Psoas muscle (tissue), 8 donors: Measurements from ENCODE around the gene SLC16A1. TPM values are rescaled to one million over a fixed set of nuclear protein-coding genes. Genes with fewer than 3 reads are reported as not detected.

Experiments
- ATAC-seq, 4 donors: fragments of 200-7000 bp; cut with Tn5 transposase; one replicate each; pipeline ENCODE4 v1.9.1; 2020; ENCODE audit warnings: moderate library complexity in 3 of 4, mild to moderate bottlenecking in 2 of 4
- DNase-seq, 2 donors: peaks; one replicate each; pipeline ENCODE4 v3.0.0-alpha.2; 2020
- H3K27ac ChIP-seq: fragments of 200-600 bp; one replicate; pipeline ENCODE4 v1.8.0; 2022
- H3K27me3 ChIP-seq, 3 donors: fragments of 200-600 bp in 1 of 3; one replicate each; pipeline versions ENCODE4 v1.6.1 to v1.8.0; 2013 to 2022; ENCODE audit warnings: low read length in 2 of 3, mild to moderate bottlenecking in 2 of 3, moderate library complexity in 1 of 3; ENCODE audit not compliant: insufficient read depth in 3 of 3
- H3K36me3 ChIP-seq, 2 donors: fragments of 200-600 bp in 1 of 2; one replicate each; pipeline versions ENCODE4 v1.6.1 to v1.8.0; 2013 to 2022; ENCODE audit warnings: low read depth in 1 of 2, mild to moderate bottlenecking in 1 of 2, moderate library complexity in 1 of 2; ENCODE audit not compliant: insufficient read depth in 1 of 2
- H3K4me1 ChIP-seq: fragments of 200-600 bp; one replicate; pipeline ENCODE4 v1.8.0; 2022
- H3K4me3 ChIP-seq: fragments of 200-600 bp; one replicate; pipeline ENCODE4 v1.8.0; 2022; ENCODE audit warnings: mild to moderate bottlenecking
- H3K9me3 ChIP-seq: fragments of 200-600 bp; one replicate; pipeline ENCODE4 v1.8.0; 2022
- WGBS, 3 donors: extraction: QIAGEN DNeasy Blood & Tissue Kit; methylation state at CpG; one replicate each; pipeline versions ENCODE4 v1.1.6 to v1.1.7; 2013; 5-methylcytosine and 5-hydroxymethylcytosine counted together
- intact Hi-C, 2 donors: fragments of 100-400 bp; cut with DNase I; formaldehyde crosslinking; loops; one replicate each; pipeline versions ENCODE4 v1.11.0 to v1.14.2; 2022
- polyA plus RNA-seq, 3 donors: library from polyadenylated mRNA; stranded (reverse); fragments of 200-250 nt; gene quantifications; one replicate each; pipeline ENCODE4 v1.2.3, GENCODE V29; 2013
- total RNA-seq, 4 donors: library from RNA; stranded (reverse); fragmentation: NEBNext Ultra II Directional in 2 of 4; extraction: Animal tissue kit (Norgen Biotek cat#: 25700) in 2 of 4; gene quantifications; one replicate each; pipeline versions ENCODE4 v1.2.1 to v1.2.4, GENCODE V29; 2021 to 2023
- TF ChIP-seq, protein P1 (sequence below): fragments of 200-600 bp; IDR thresholded peaks from one replicate; pipeline ENCODE4 v1.8.0; 2022; ENCODE audit warnings: antibody characterized with exemption
- donor health status: healthy with polysubstance abuse.
- donor health status: DM: no; HTN: no; CAD: no; lungs with moderate emphysema.
- donor health status: Bipolar disorder and iron deficiency.
- donor health status: healthy.
- donor health status: DM: yes; HTN: yes; CAD: no.
- donor health status: DM: no; HTN: no; CAD: no.
- donor health status: DM: no; HTN: no; CAD: no.
- donor health status: DM: yes; HTN: yes; CAD: no.

Gene SLC16A1
- total and polyA plus RNA-seq, 7 donors: 23.9 to 78.9 (median 51.3) TPM

GRCh38 chr1:112939810-112940209, 16.2 kb downstream of the SLC16A1 start:
- WGBS, 3 donors: 61 to 93% (median 70%) methylated on average over 3 of the region's 3 CpGs
- Histone ChIP-seq H3K27me3 (no peaks in the 10 kb centered on the region), H3K36me3 (no peaks in the 10 kb centered on the region), H3K9me3 (no peaks in the 10 kb centered on the region), H3K4me3 (no peak overlapping the region), H3K4me1 (peaks cover 30% of the 10 kb centered on the region), H3K27ac (peak overlapping the region; percentile 17)
- peak in 1 of 4 donors; percentile 17 for ATAC-seq
- TF ChIP-seq, protein P1, sequence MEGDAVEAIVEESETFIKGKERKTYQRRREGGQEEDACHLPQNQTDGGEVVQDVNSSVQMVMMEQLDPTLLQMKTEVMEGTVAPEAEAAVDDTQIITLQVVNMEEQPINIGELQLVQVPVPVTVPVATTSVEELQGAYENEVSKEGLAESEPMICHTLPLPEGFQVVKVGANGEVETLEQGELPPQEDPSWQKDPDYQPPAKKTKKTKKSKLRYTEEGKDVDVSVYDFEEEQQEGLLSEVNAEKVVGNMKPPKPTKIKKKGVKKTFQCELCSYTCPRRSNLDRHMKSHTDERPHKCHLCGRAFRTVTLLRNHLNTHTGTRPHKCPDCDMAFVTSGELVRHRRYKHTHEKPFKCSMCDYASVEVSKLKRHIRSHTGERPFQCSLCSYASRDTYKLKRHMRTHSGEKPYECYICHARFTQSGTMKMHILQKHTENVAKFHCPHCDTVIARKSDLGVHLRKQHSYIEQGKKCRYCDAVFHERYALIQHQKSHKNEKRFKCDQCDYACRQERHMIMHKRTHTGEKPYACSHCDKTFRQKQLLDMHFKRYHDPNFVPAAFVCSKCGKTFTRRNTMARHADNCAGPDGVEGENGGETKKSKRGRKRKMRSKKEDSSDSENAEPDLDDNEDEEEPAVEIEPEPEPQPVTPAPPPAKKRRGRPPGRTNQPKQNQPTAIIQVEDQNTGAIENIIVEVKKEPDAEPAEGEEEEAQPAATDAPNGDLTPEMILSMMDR: no peak
- intact Hi-C loops: no loop called here
- DNase-seq: no peak

- DNase-seq (no peak), ATAC-seq (no peak)
- H3K27ac ChIP-seq: peak overlapping the region; percentile 70
- TF ChIP-seq, protein P1: no peak
- no peak overlapping the region for H3K4me3 ChIP-seq
- H3K36me3 ChIP-seq: no peaks in the 10 kb centered on the region
- H3K27me3 ChIP-seq: no peaks in the 10 kb centered on the region
- 59 to 70% (median 61%) methylated on average over 3 of the region's 3 CpGs for WGBS, 3 donors
- H3K9me3 ChIP-seq: no peaks in the 10 kb centered on the region
- H3K4me1 ChIP-seq: peaks cover 36% of the 10 kb centered on the region
- intact Hi-C loops: no loop called here
Observed at GRCh38 chr1:112938210-112938609, 17.8 kb downstream of the SLC16A1 start.

DNA sequence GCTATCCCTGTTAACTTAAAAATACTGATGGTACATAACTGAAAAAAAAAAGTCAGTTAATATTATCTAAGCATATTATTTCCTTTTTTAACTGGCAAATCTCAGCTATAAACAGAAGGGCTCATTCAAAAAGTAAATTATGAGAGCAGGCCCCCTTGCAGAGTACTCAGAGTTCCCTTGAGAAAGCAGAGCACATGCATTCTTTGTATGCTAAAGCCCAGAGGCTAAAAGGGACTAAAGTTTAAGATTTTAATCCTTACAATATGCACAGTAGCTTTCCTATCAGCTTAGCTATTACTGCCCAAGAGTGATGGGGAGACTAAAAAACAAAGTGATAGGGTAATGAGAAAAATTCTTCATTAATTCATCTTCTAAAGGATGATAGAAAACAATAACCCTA, 18.5 kb downstream of the SLC16A1 start:
- ATAC-seq: peak in 1 of 4 donors; percentile 30
- Histone ChIP-seq H3K9me3 (no peaks in the 10 kb centered on the region), H3K36me3 (no peaks in the 10 kb centered on the region), H3K4me3 (no peak overlapping the region), H3K27me3 (no peaks in the 10 kb centered on the region), H3K27ac (peak overlapping the region; percentile 70), H3K4me1 (peaks cover 36% of the 10 kb centered on the region)
- intact Hi-C loops: no loop called here
- no peak for DNase-seq
- TF ChIP-seq, protein P1: no peak

- TF ChIP-seq, protein P1: no peak
- Histone ChIP-seq H3K27ac (peak overlapping the region; percentile 70), H3K4me3 (no peak overlapping the region), H3K9me3 (no peaks in the 10 kb centered on the region), H3K27me3 (no peaks in the 10 kb centered on the region), H3K36me3 (no peaks in the 10 kb centered on the region), H3K4me1 (peaks cover 36% of the 10 kb centered on the region)
- 5 to 21% (median 11%) methylated on average over 2 of the region's 2 CpGs for WGBS, 3 donors
- ATAC-seq (peak in 2 of 4 donors; percentile 74 to 76), DNase-seq (no peak)
- intact Hi-C loops: no loop called here
Observed at GRCh38 chr1:112937070-112937469, 18.9 kb downstream of the SLC16A1 start.

DNA sequence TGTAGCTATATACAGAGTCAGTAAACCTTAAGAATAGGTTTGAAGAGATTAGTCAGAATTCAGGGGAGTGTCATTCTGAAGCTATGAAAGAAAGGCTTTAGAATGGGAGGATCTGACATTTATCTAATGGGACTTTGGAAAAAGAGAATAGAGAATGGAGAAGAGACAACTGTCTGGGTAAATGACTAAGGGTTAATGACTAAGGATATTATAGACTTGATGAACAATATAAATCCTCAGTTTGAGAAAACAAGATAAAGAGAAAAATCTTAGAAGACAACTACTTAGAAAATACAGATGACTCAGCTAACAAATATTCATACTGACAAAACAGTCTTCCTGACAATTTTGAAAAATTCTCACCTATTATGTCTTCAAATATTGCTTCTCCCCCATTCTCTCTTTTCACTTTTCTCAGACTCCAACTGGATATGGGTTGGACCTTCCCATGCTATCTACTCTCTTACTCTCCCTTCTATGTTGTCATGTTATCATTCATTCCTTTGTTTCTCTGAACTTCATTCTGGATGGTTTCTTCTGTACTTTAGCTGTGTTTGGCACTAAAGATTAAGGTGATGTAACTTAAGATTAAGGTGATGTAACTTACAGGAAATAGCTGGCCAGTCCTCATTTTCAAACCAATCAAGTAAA, 20.4 kb downstream of the SLC16A1 start:
- H3K27ac ChIP-seq: peak overlapping the region; percentile 70
- no peaks in the 10 kb centered on the region for H3K36me3 ChIP-seq
- H3K4me1 ChIP-seq: peaks cover 36% of the 10 kb centered on the region
- TF ChIP-seq, protein P1: no peak
- no peak for ATAC-seq
- intact Hi-C loops: loop anchor here in 1 of 2 donors (2.0 kb wide), 1 partner anchor 19 kb away; no protein-coding TSS in a partner anchor
- no peak for DNase-seq
- H3K4me3 ChIP-seq: no peak overlapping the region
- H3K27me3 ChIP-seq: no peaks in the 10 kb centered on the region
- H3K9me3 ChIP-seq: no peaks in the 10 kb centered on the region
